Mesenchymal stem cell (in vitro differentiated cells and primary cell): ENCODE measurements around the gene PTGIR.

ENCODE experiments used
- DNase-seq: peaks from one replicate; pipeline ENCODE4 v3.0.0-alpha.2; 2013
- H2AFZ ChIP-seq: one replicate; pipeline ENCODE4 v1.6.1; 2013; ENCODE audit warnings: low read depth, mild to moderate bottlenecking, control low read depth, inconsistent platforms, low read length, moderate library complexity
- H2AK5ac ChIP-seq: 2 replicates; pipeline ENCODE4 v1.6.1; 2013; ENCODE audit warnings: low read length, moderate library complexity, mild to moderate bottlenecking, inconsistent platforms; ENCODE audit not compliant: severe bottlenecking
- H2BK120ac ChIP-seq: one replicate; pipeline ENCODE4 v1.6.1; 2013; ENCODE audit warnings: low read depth, mild to moderate bottlenecking, inconsistent platforms, low read length, moderate library complexity
- H2BK12ac ChIP-seq, 2 experiments: one replicate each; pipeline ENCODE4 v1.6.1; 2013; ENCODE audit warnings: inconsistent platforms in 2 of 2, low read length in 2 of 2, mild to moderate bottlenecking in 2 of 2, moderate library complexity in 2 of 2, control low read depth in 1 of 2
- H2BK15ac ChIP-seq: one replicate; pipeline ENCODE4 v1.6.1; 2013; ENCODE audit warnings: mild to moderate bottlenecking, low read depth, inconsistent platforms; ENCODE audit not compliant: poor library complexity, severe bottlenecking
- H2BK5ac ChIP-seq: 2 replicates; pipeline ENCODE4 v1.6.1; 2013; ENCODE audit warnings: low read depth, mild to moderate bottlenecking, low read length, control low read depth, inconsistent platforms; ENCODE audit not compliant: poor library complexity, severe bottlenecking
- H3K14ac ChIP-seq, 2 experiments: one replicate each; pipeline ENCODE4 v1.6.1; 2013; ENCODE audit warnings: inconsistent platforms in 2 of 2, low read length in 2 of 2, control low read depth in 1 of 2, mild to moderate bottlenecking in 1 of 2, moderate library complexity in 1 of 2
- H3K18ac ChIP-seq, 2 experiments: one replicate each; pipeline ENCODE4 v1.6.1; 2013; ENCODE audit warnings: inconsistent platforms in 2 of 2, low read length in 2 of 2, control low read depth in 1 of 2, low read depth in 1 of 2, mild to moderate bottlenecking in 1 of 2
- H3K23ac ChIP-seq, 2 experiments: one replicate each; pipeline ENCODE4 v1.6.1; 2013; ENCODE audit warnings: inconsistent platforms in 2 of 2, low read length in 2 of 2, mild to moderate bottlenecking in 2 of 2, moderate library complexity in 2 of 2, control low read depth in 1 of 2
- H3K27ac ChIP-seq: 2 replicates; pipeline ENCODE4 v1.5.1; 2013; ENCODE audit warnings: mild to moderate bottlenecking, moderate library complexity, low read length, control low read depth, inconsistent platforms; ENCODE audit not compliant: poor library complexity, severe bottlenecking
- H3K27me3 ChIP-seq, 2 experiments: 2 replicates each; pipeline versions ENCODE4 v1.6.1 to v1.7.0; 2013; ENCODE audit warnings: low read length in 2 of 2, mild to moderate bottlenecking in 2 of 2, moderate library complexity in 2 of 2, control low read depth in 1 of 2, inconsistent platforms in 1 of 2; ENCODE audit not compliant: control insufficient read depth in 1 of 2, insufficient read depth in 1 of 2
- H3K36me3 ChIP-seq, 2 experiments: 2 replicates each; pipeline versions ENCODE4 v1.6.1 to v1.7.0; 2013; ENCODE audit warnings: low read length in 2 of 2, control low read depth in 1 of 2, inconsistent platforms in 1 of 2, low read depth in 1 of 2, mild to moderate bottlenecking in 1 of 2; ENCODE audit not compliant: insufficient read depth in 2 of 2, control insufficient read depth in 1 of 2
- H3K4ac ChIP-seq, 2 experiments: one replicate each; pipeline ENCODE4 v1.6.1; 2013; ENCODE audit warnings: inconsistent platforms in 2 of 2, low read length in 2 of 2, mild to moderate bottlenecking in 2 of 2, moderate library complexity in 2 of 2, control low read depth in 1 of 2, low read depth in 1 of 2
- H3K4me1 ChIP-seq: 2 replicates; pipeline ENCODE4 v1.6.1; 2013; ENCODE audit warnings: low read depth, low read length, control low read depth; ENCODE audit not compliant: control insufficient read depth, insufficient read depth
- H3K4me2 ChIP-seq: 2 replicates; pipeline ENCODE4 v1.6.1; 2013; ENCODE audit warnings: low read length, mild to moderate bottlenecking, inconsistent platforms; ENCODE audit not compliant: poor library complexity, severe bottlenecking
- H3K4me3 ChIP-seq, 2 experiments: 2 replicates each; pipeline versions ENCODE4 v1.5.1 to v1.7.0; 2013; ENCODE audit warnings: low read length in 2 of 2, mild to moderate bottlenecking in 2 of 2, control low read depth in 1 of 2, low read depth in 1 of 2; ENCODE audit not compliant: insufficient read depth in 1 of 2
- H3K79me1 ChIP-seq: replicated peaks from 2 replicates; pipeline ENCODE4 v1.6.1; 2013; ENCODE audit warnings: mild to moderate bottlenecking, control low read depth, low read length, inconsistent platforms; ENCODE audit not compliant: poor library complexity, severe bottlenecking
- H3K9ac ChIP-seq: 2 replicates; pipeline ENCODE4 v1.7.0; 2013; ENCODE audit warnings: mild to moderate bottlenecking, low read length, moderate library complexity
- H3K9me3 ChIP-seq: 2 replicates; pipeline ENCODE4 v1.7.0; 2013; ENCODE audit warnings: mild to moderate bottlenecking, low read length; ENCODE audit not compliant: control insufficient read depth
- H4K8ac ChIP-seq: one replicate; pipeline ENCODE4 v1.6.1; 2013; ENCODE audit warnings: inconsistent platforms, mild to moderate bottlenecking, low read length, moderate library complexity
- H4K91ac ChIP-seq: one replicate; pipeline ENCODE4 v1.6.1; 2013; ENCODE audit warnings: mild to moderate bottlenecking, low read length, inconsistent platforms
- WGBS: methylation state at CpG from one replicate; pipeline ENCODE4 v1.1.7; 2013; ENCODE audit warnings: mixed read lengths; 5-methylcytosine and 5-hydroxymethylcytosine counted together

PTGIR gene

GRCh38 chr19:46613525-46613924, 11.4 kb downstream of the PTGIR start:
- Histone ChIP-seq H3K4me3 (no peak overlapping the region), H2BK120ac (no peak overlapping the region), H3K9me3 (no peaks in the 10 kb centered on the region), H2AK5ac (no peak overlapping the region), H3K4me1 (peaks cover 3% of the 10 kb centered on the region), H3K27ac (no peak overlapping the region), H3K79me1 (peaks cover 9% of the 10 kb centered on the region), H3K23ac (no peak overlapping the region), H2BK12ac (no peak overlapping the region), H3K18ac (no peak overlapping the region), H3K4me2 (no peak overlapping the region), H3K4ac (no peak overlapping the region), H3K36me3 (peaks cover 24 to 27% of the 10 kb centered on the region in 2 experiments), H2AFZ (no peak overlapping the region), H4K8ac (no peak overlapping the region), H2BK15ac (peak overlapping the region; percentile 34), H3K14ac (no peak overlapping the region), H3K9ac (peak overlapping the region; percentile 24), H2BK5ac (no peak overlapping the region), H3K27me3 (no peaks in the 10 kb centered on the region), H4K91ac (no peak overlapping the region)
- WGBS: 95% methylated on average over 22 of the region's 22 CpGs
- DNase-seq: no peak

- WGBS: 91% methylated on average over 6 of the region's 6 CpGs
- DNase-seq: no peak
These were observed 13.1 kb downstream of the PTGIR start for GRCh38 chr19:46611776-46612175.

GRCh38 chr19:46610851-46611770, 13.8 kb downstream of the PTGIR start:
- WGBS: 84% methylated on average over 15 of the region's 17 CpGs
- Histone ChIP-seq H2BK15ac (no peak overlapping the region), H3K23ac (peak overlapping the region in 1 of 2 experiments; percentile 34), H3K4me1 (no peaks in the 10 kb centered on the region), H3K27ac (no peak overlapping the region), H3K4ac (no peak overlapping the region), H2BK5ac (no peak overlapping the region), H2AFZ (no peak overlapping the region), H3K14ac (no peak overlapping the region), H3K79me1 (peaks cover 32% of the 10 kb centered on the region), H3K9ac (no peak overlapping the region), H3K18ac (no peak overlapping the region), H4K8ac (peak overlapping the region; percentile 27), H4K91ac (no peak overlapping the region), H3K9me3 (no peaks in the 10 kb centered on the region), H3K27me3 (no peaks in the 10 kb centered on the region), H3K36me3 (peaks cover 48 to 50% of the 10 kb centered on the region in 2 experiments), H2AK5ac (no peak overlapping the region), H3K4me2 (no peak overlapping the region), H3K4me3 (no peak overlapping the region), H2BK120ac (no peak overlapping the region), H2BK12ac (no peak overlapping the region)
- no peak for DNase-seq

More at GRCh38 chr19:46611776-46612175, 13.1 kb downstream of the PTGIR start:
- H2BK15ac ChIP-seq: no peak overlapping the region
- H2BK5ac ChIP-seq: no peak overlapping the region
- no peak overlapping the region for H4K8ac ChIP-seq
- H2AK5ac ChIP-seq: no peak overlapping the region
- H3K4me1 ChIP-seq: peaks cover 3% of the 10 kb centered on the region
- no peak overlapping the region for H3K18ac ChIP-seq
- H3K4ac ChIP-seq: no peak overlapping the region
- no peak overlapping the region for H2BK12ac ChIP-seq
- no peak overlapping the region for H3K4me3 ChIP-seq
- H3K4me2 ChIP-seq: no peak overlapping the region
- no peaks in the 10 kb centered on the region for H3K9me3 ChIP-seq
- H3K14ac ChIP-seq: no peak overlapping the region
- no peaks in the 10 kb centered on the region for H3K27me3 ChIP-seq
- peaks cover 41 to 45% of the 10 kb centered on the region in 2 experiments for H3K36me3 ChIP-seq
- no peak overlapping the region for H3K27ac ChIP-seq
- no peak overlapping the region for H2AFZ ChIP-seq
- peaks cover 25% of the 10 kb centered on the region for H3K79me1 ChIP-seq
- H4K91ac ChIP-seq: no peak overlapping the region
- no peak overlapping the region for H3K9ac ChIP-seq
- no peak overlapping the region for H3K23ac ChIP-seq
- no peak overlapping the region for H2BK120ac ChIP-seq

GRCh38 chr19:46610413-46610775, 14.5 kb downstream of the PTGIR start:
- Histone ChIP-seq H3K18ac (no peak overlapping the region), H2BK5ac (no peak overlapping the region), H3K79me1 (peaks cover 34% of the 10 kb centered on the region), H3K14ac (no peak overlapping the region), H2BK15ac (no peak overlapping the region), H3K27ac (no peak overlapping the region), H3K23ac (no peak overlapping the region), H2AFZ (no peak overlapping the region), H3K9ac (no peak overlapping the region), H3K4me2 (no peak overlapping the region), H3K4ac (no peak overlapping the region), H3K4me3 (no peak overlapping the region), H3K36me3 (peaks cover 55 to 57% of the 10 kb centered on the region in 2 experiments), H4K91ac (no peak overlapping the region), H3K9me3 (no peaks in the 10 kb centered on the region), H4K8ac (no peak overlapping the region), H3K4me1 (no peaks in the 10 kb centered on the region), H2BK12ac (no peak overlapping the region), H2BK120ac (no peak overlapping the region), H3K27me3 (no peaks in the 10 kb centered on the region), H2AK5ac (no peak overlapping the region)
- 100% methylated on average over 1 of the region's 5 CpGs for WGBS
- DNase-seq: no peak
